H7 (cell line): ENCODE results near the gene MRGPRD. TPM values are rescaled to one million over a fixed set of nuclear protein-coding genes. Genes with fewer than 3 reads are reported as not detected.
A peak's percentile ranks its signal among the peaks of the same experiment; 100 is the strongest.
"Not testable (repeated sequence)": the region's sequence is repeated elsewhere in the genome, so short reads cannot be mapped to it uniquely, and the experiment has no call there.

Source experiments
- DNase-seq: peaks from one replicate; pipeline ENCODE4 v3.0.0; 2012
- H3K27me3 ChIP-seq: 2 replicates; pipeline ENCODE4 v1.6.0; 2011; ENCODE audit warnings: mild to moderate bottlenecking, low read length; ENCODE audit not compliant: control insufficient read depth, insufficient read depth
- H3K36me3 ChIP-seq: replicated peaks from 2 replicates; pipeline ENCODE4 v1.5.1; 2011; ENCODE audit warnings: low read length; ENCODE audit not compliant: control insufficient read depth, insufficient read depth
- H3K4me3 ChIP-seq: 2 replicates; pipeline ENCODE4 v1.5.1; 2011; ENCODE audit warnings: low read depth, mild to moderate bottlenecking, control low read depth, low read length, moderate library complexity; ENCODE audit not compliant: insufficient read depth
- total RNA-seq: library from RNA; depleted of rRNA; stranded (reverse); fragments of >200 nt; shearing (Covaris generic); gene quantifications from 2 replicates; pipeline ENCODE4 v1.2.3, GENCODE V29; 2014

The MRGPRD gene
- total RNA-seq, 1 experiment from 2014 or later, result not detected

GRCh38 chr11:69001243-69002081 lies 20.7 kb upstream of the MRGPRD start:
- H3K27me3 ChIP-seq, result no peaks in the 10 kb centered on the region
- H3K4me3 ChIP-seq, result no peak overlapping the region
- no peaks in the 10 kb centered on the region for H3K36me3 ChIP-seq
- no peak for DNase-seq

- H3K36me3 ChIP-seq, result no peaks in the 10 kb centered on the region
- DNase-seq, result peak; percentile 60
- no peaks in the 10 kb centered on the region for H3K27me3 ChIP-seq
- no peak overlapping the region for H3K4me3 ChIP-seq
These were observed 20.1 kb upstream of the MRGPRD start for GRCh38 chr11:69000831-69001242.

- DNase-seq, result no peak
- H3K4me3 ChIP-seq, result no peak overlapping the region
- no peaks in the 10 kb centered on the region for H3K27me3 ChIP-seq
- H3K36me3 ChIP-seq, result no peaks in the 10 kb centered on the region
These were observed 19.6 kb upstream of the MRGPRD start for GRCh38 chr11:69000391-69000790.

- H3K27me3 ChIP-seq, H3K36me3 ChIP-seq, DNase-seq, H3K4me3 ChIP-seq: not testable (repeated sequence)
These were observed 19.1 kb upstream of the MRGPRD start for GRCh38 chr11:68999748-69000355.

GRCh38 chr11:68999093-68999747 lies 18.4 kb upstream of the MRGPRD start:
- Histone ChIP-seq H3K27me3 (no peaks in the 10 kb centered on the region), H3K36me3 (no peaks in the 10 kb centered on the region), H3K4me3 (no peak overlapping the region)
- DNase-seq, result no peak

- Histone ChIP-seq H3K4me3 (no peak overlapping the region), H3K36me3 (no peaks in the 10 kb centered on the region), H3K27me3 (no peaks in the 10 kb centered on the region)
- peak; percentile 55 for DNase-seq
These were observed 17.7 kb upstream of the MRGPRD start for GRCh38 chr11:68998390-68998911.

GRCh38 chr11:68997995-68998348 lies 17.2 kb upstream of the MRGPRD start:
- DNase-seq, result no peak

GRCh38 chr11:68997124-68997994 lies 16.6 kb upstream of the MRGPRD start:
- Histone ChIP-seq H3K4me3 (no peak overlapping the region), H3K27me3 (no peaks in the 10 kb centered on the region)
- no peak for DNase-seq

More at GRCh38 chr11:68997995-68998348, 17.2 kb upstream of the MRGPRD start:
- Histone ChIP-seq H3K4me3 (no peak overlapping the region), H3K27me3 (no peaks in the 10 kb centered on the region), H3K36me3 (no peaks in the 10 kb centered on the region)

GRCh38 chr11:68996376-68997123 lies 15.8 kb upstream of the MRGPRD start:
- no peaks in the 10 kb centered on the region for H3K27me3 ChIP-seq
- H3K36me3 ChIP-seq, result no peaks in the 10 kb centered on the region
- no peak overlapping the region for H3K4me3 ChIP-seq
- DNase-seq, result no peak

More at GRCh38 chr11:68997124-68997994, 16.6 kb upstream of the MRGPRD start:
- H3K36me3 ChIP-seq, result no peaks in the 10 kb centered on the region

GRCh38 chr11:68994894-68995285 lies 14.1 kb upstream of the MRGPRD start:
- H3K4me3 ChIP-seq, result no peak overlapping the region
- no peaks in the 10 kb centered on the region for H3K36me3 ChIP-seq
- DNase-seq, result no peak
- no peaks in the 10 kb centered on the region for H3K27me3 ChIP-seq

- no peak overlapping the region for H3K4me3 ChIP-seq
- peak; percentile 30 for DNase-seq
- no peaks in the 10 kb centered on the region for H3K36me3 ChIP-seq
- no peaks in the 10 kb centered on the region for H3K27me3 ChIP-seq
These were observed 13.5 kb upstream of the MRGPRD start for GRCh38 chr11:68994161-68994893.

- Histone ChIP-seq H3K27me3 (no peaks in the 10 kb centered on the region), H3K36me3 (no peaks in the 10 kb centered on the region), H3K4me3 (no peak overlapping the region)
- DNase-seq, result no peak
These were observed 12.8 kb upstream of the MRGPRD start for GRCh38 chr11:68993546-68993945.

GRCh38 chr11:68992743-68993255 lies 12.0 kb upstream of the MRGPRD start:
- Histone ChIP-seq H3K27me3 (no peaks in the 10 kb centered on the region), H3K36me3 (no peaks in the 10 kb centered on the region), H3K4me3 (no peak overlapping the region)
- no peak for DNase-seq
